CD1c-positive myeloid dendritic cell (primary cell): ENCODE results near the gene TPSG1.
"Not testable (repeated sequence)": the region's sequence is repeated elsewhere in the genome, so short reads cannot be mapped to it uniquely, and the experiment has no call there.

ENCODE experiments used
- DNase-seq: peaks from one replicate; pipeline ENCODE4 v3.0.0-alpha.2; 2016; ENCODE audit errors: extremely low spot score

The TPSG1 gene

GRCh38 chr16:1194665-1195392 lies 30.2 kb downstream of the TPSG1 start:
- DNase-seq: no peak

DNA sequence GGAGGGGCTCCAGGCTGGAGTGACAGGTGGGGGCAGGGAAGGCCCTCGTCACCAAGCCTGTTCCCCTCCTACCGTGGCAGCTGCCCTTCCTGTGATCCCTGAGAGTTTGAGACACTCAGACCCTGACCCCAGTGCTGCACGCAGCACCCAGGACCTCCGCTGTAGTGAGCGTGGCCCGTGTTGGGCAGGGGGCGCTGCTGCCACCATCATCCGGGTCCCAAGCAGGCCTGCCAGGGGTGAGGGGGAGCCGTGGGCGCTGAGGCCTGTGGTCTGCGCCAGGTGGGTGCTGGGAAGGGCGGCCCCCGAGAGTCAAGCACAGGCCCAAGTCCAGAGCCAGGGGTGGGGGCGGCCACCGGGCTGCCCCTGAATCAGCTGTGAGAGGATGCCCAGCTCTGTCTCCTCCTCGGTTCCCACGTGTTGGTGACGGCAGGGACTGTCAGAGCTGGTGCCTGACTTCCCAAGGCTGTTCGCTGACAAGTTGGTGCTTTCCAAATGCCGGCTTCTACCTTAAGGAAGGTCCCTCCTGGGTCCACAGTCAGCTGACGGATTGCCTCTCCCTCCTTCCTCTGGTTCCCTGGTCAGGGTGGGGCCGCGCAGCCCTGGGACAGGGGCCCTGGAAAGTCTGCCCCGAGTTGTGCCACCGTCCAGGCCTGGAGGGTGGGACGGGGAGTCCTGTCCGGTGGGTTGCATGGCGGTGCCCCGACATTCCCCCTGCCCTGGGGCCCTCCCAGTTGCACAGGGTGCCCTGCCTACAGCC lies 31.1 kb downstream of the TPSG1 start:
- no peak for DNase-seq

DNA sequence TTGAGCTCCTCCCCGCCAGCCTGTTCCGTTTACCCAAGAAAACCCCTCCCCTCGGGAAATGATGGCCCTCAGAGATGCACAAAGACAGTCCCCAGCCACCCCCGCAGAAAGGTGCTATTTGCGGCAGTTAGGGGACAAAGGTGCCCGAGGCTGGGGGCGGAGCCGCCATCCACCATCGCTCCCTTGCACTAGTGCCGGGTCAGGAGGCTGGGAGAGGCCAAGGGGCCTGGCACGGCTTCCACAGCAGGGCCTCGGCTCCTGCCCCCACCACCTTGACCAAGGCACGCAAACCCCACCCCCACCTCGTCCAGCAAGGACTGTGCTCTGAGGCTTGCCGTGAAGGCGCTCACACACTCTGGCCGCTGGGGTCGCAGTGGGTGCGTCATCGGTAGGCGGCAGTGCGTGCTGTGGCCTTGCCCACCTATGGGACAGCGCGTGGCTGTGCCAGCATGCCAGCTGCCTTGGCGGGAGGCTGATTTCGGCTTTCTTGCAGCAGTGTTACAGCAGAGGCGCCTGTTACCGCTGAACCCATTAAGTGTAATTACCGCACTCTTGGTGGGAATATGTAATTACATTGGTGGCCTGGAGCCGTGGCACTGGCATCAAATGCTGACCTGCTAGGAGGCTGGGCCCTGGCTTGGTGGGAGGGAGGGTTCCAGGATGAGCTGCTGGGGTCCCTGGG lies 31.8 kb downstream of the TPSG1 start:
- no peak for DNase-seq

DNA sequence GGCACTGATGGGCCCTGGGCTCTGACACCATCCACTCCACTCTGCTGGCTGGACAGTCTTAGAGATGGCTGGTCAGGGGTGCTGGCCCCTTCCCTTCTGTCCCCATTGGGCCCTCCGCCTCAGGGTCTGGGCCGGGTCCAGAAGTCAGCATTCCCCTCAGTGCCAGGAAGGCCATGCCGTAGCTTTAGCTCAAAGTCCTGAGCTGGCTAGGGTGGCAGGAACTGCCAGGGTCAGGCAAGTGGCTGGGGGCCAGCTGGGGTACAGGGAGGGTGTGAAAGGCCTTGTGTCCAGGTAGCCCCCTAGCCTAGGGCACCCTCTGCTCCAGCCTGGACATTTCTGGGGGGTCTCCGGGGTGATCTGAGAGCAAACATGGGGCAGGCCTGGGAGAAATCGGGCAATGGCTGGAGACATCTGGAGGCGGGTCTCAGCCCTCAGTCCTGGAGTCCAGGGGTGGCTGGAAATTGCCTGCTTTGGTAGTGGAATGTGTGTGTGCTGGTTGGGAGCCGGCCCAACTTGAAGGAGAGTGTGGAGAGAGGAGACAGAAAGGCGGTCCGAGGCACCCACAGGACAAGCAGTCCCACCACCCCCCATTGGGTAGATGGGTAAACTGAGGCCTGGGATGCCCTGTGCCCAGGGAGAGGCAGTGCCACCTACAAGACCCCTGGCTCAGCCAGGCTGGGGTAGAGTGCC lies 32.5 kb downstream of the TPSG1 start:
- no peak for DNase-seq

DNA sequence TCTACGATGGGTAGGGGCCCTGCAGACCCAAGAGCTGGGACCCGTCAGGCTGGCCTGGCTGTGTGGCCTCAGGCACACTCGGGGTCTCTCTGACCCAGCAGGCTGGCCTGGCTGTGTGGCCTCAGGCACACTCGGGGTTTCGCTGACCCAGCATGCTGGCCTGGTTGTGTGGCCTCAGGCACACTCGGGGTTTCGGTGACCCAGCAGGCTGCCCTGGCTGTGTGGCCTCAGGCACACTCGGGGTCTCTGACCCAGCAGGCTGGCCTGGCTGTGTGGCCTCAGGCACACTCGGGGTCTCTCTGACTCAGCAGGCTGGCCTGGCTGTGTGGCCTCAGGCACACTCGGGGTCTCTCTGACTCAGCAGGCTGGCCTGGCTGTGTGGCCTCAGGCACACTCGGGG lies 34.3 kb downstream of the TPSG1 start:
- not testable (repeated sequence) for DNase-seq

- no peak for DNase-seq
These were observed 35.6 kb downstream of the TPSG1 start for GRCh38 chr16:1189455-1189854.

DNA sequence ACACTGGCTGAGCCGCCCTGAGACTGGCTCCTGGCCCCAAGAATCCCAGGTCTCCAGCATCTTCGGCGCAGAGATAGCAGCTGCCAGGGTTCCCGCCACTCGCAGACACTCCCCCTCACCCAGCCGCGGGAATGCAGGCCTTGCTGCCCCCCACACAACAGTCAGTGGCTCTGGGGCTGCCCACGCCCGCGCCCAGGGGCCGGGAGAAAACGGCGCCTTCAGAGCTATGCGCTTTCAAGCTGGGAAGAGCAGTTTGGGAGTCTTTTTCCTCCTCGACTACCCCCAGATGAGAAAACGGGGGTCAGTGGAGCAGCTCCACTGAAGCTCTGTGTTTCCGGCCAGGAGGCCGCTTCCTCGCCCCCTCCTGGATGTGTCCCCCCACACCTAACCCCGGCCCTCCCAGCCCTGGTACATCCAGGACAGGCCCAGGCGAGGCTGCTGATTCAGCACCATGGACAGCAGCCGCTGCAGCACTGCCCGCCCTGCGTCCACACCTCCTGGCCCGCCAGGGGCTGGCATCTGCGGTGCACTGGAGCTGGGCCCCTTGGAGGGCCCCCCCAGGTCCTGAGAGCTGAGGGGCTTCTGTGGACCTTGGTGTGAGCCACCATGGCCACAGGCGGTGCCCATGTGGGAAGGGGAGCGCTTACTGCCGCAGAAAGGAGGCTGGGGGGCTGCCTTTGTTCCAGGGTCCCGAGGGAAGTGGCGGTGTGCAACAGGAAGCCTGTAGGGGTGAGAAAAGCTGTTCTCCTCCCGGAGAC lies 36.5 kb downstream of the TPSG1 start:
- DNase-seq: peak; percentile 48

DNA sequence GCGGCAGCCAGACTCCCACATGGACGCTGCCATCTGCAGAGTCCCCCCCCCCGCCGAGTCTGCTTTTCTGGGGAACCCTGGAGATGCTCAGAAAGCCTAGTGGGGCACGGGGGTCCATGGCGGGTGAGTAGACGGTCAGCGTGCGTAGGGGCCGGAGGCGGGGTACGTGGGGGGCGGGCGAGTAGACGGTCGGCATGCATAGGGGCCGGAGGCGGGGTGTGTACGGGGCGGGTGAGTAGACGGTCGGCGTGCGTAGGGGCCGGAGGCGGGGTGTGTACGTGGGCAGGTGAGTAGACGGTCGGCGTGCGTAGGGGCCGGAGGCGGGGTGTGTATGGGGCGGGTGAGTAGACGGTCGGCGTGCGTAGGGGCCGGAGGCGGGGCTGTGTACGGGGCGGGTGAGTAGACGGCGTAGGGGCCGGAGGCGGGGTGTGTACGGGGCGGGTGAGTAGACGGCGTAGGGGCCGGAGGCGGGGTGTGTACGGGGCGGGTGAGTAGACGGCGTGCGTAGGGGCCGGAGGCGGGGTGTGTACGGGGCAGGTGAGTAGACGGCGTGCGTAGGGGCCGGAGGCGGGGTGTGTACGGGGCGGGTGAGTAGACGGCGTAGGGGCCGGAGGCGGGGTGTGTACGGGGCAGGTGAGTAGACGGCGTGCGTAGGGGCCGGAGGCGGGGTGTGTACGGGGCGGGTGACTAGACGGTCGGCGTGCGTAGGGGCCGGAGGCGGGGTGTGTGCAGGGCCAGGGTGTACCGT lies 39.4 kb downstream of the TPSG1 start:
- DNase-seq: not testable (repeated sequence)

DNA sequence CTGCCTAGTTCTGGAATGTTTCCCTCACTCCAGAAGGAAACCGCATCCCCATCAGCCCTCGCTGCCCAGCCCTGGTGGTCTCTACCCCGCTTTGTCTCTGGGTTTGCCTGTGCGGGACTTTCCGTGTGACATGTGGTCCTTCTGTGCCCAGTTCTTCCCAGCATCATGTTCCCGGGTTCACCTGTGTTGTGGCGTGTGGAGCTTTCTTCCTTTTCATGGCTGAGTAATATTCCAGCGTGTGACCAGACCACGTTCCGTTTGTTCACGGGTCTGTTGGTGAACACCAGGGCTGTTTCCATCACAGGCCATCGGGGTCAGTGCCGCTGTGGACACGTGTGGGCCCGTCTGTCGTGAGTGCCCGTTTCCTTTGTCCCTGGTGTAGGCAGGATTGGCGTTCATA lies 40.1 kb downstream of the TPSG1 start:
- DNase-seq: no peak

DNA sequence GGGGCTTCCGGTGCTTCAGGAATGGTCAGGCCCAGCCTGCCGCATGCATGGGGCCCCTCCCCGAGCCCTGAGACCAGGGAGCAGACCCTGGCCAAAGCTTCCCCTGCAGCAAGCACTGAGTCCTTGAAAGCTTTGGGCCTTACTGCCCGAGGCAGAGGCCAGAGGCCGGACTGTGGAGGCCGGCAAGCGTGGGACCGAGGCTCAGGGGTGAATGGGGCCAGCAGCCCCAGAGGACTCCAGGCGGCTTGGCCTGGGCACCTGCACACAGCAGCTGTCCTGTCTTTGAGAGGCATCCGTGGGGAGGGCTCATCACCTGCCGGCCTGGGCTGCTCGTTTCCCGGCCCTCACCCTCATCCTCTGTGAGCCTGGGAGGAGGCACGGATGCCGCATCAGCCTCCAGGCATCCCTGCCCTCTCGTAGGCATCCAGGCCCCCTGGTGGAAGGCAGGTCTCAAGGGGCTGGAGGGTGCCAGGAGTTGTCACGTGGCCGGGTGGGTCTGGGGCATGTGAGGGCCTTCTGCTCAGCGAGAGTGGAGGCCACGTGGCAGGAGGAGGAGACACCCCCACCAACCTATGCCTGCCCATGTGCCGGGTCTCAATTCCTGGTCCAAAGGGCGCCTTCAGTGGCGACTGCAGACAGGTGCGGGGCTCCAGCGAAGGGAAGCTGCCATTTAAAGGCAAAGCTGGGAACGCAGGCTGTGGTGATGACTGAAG lies 40.8 kb downstream of the TPSG1 start:
- no peak for DNase-seq

DNA sequence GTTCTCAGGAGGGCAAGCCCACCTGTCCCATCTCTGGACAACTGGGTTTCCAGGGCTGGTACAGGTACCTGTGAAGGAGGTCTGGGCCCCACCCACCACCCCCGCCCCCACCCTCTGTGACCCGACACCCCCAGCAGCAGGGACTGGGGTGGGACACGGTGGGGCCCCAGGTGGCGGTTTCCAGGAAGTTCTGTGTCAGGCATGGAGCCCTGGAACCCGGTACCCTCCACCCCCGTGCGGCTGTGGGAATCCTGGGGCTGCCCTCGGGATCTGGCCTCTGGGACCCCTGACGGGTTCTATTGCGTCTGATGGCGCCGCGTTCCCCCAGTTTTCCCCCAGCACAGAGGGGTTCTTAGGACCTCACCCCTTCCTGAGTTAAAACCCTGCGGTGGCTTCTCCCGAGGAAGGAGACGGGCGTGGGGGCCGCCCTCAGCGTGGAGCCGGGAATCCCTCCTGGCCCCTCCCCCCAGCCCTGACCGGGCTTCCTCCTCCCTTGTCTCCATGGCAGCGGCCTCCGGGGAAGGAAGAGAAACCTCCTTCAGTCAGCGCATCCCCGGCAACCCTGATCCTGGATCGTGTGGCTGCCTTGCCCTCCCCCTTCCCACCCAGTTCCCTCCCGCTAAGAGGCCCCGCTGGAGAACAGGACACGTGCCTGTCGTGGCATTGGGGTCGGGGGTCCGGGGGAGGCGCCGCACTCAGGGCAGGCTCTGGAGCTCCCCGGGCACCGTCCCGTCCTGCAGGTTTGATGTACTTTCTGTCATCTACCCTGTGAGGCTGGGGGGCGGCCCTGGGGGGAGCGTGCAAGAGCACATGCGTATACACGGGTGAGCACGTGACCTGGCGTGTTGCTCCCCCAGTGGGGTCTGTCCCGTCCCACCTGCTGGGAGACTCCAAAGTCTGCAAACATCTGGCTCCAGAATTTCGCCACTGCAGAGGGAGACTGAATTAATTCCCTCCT lies 41.8 kb downstream of the TPSG1 start:
- DNase-seq: no peak

GRCh38 chr16:1182316-1182671 lies 42.8 kb downstream of the TPSG1 start:
- DNase-seq: no peak

- DNase-seq: no peak
These were observed 43.4 kb downstream of the TPSG1 start for GRCh38 chr16:1181404-1182315.

DNA sequence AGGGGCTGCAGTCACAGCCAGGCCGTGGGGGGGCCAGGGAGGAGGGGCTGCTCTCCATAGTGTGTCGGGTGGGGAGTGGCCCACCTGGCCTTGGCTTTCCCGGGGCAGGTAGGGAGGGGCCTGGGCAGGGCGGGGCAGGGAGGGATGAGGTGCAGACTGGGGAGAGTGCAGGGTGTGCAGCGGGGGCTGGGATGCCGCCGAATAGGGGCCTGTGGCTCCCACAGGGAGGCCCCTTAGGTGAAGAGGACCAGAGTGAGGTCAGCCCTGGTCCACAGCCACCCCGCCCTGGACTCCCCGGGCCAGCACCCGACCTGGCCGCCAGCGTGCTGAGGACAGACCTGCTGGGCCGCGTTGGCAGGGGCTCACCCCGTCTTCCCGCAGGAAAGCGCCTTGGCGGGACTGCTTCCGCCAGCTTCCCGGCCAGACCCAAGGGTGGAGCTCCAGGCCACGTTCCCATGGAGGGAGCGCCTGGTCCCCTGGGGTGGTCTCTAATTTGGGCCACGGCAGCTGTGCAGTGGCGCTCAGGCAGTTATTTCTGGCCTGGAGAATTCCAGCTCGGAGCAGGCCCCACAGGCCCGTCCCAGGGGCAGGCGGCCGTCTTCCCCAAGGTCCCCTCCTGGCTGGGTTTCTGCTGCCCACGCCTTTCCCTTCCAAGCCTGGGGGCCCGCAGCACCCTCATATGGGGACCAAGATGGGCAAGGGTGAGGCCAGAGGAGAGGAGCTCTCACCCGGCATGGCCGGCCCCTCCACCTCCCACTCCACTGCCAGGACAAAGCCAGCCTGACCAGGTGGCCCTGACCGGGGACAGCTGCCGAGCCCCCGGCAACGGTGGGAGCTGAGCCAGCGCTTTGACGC lies 44.3 kb downstream of the TPSG1 start:
- DNase-seq: no peak

- DNase-seq: no peak
These were observed 46.7 kb downstream of the TPSG1 start for GRCh38 chr16:1178295-1178910.

- DNase-seq: no peak
These were observed 47.3 kb downstream of the TPSG1 start for GRCh38 chr16:1177750-1178149.

GRCh38 chr16:1177053-1177452 lies 48.0 kb downstream of the TPSG1 start:
- no peak for DNase-seq
